DND-41 (cell line): Measurements from ENCODE around the gene ZDHHC18.

Experiments
- ATAC-seq: fragments of 200-7000 bp; cut with Tn5 transposase; 3 replicates; pipeline ENCODE4 v1.9.1; 2021; ENCODE audit warnings: low read depth; ENCODE audit not compliant: insufficient read depth
- DNase-seq: peaks from one replicate; pipeline ENCODE4 v3.0.0-alpha.2; 2020
- H2AFZ ChIP-seq: 2 replicates; pipeline ENCODE4 v1.6.0; 2012; ENCODE audit warnings: low read depth, low read length
- H3K27ac ChIP-seq: 2 replicates; pipeline ENCODE4 v1.5.1; 2012; ENCODE audit warnings: low read length, inconsistent platforms
- H3K27me3 ChIP-seq: fragments of 200-600 bp; sonication (generic); 2 replicates; pipeline ENCODE4 v1.6.0; 2012; ENCODE audit warnings: low read length, mild to moderate bottlenecking, inconsistent platforms; ENCODE audit not compliant: insufficient read depth, poor library complexity
- H3K36me3 ChIP-seq: 2 replicates; pipeline ENCODE4 v1.5.1; 2012; ENCODE audit warnings: low read length, inconsistent platforms; ENCODE audit not compliant: insufficient read depth
- H3K4me1 ChIP-seq: 2 replicates; pipeline ENCODE4 v1.5.1; 2012; ENCODE audit warnings: mild to moderate bottlenecking, low read length; ENCODE audit not compliant: insufficient read depth
- H3K4me2 ChIP-seq: 2 replicates; pipeline ENCODE4 v1.6.0; 2012; ENCODE audit warnings: mild to moderate bottlenecking, moderate library complexity, low read length, inconsistent platforms; ENCODE audit not compliant: insufficient read depth
- H3K4me3 ChIP-seq, 2 experiments: fragments of 200-600 bp in 1 of 2; shearing (Covaris generic) in 1 of 2; 2 replicates each; pipeline ENCODE4 v1.5.1; 2012 to 2016; ENCODE audit warnings: inconsistent platforms in 2 of 2, low read length in 2 of 2, mild to moderate bottlenecking in 2 of 2, low read depth in 1 of 2, moderate library complexity in 1 of 2
- H3K79me2 ChIP-seq: 2 replicates; pipeline ENCODE4 v1.6.0; 2012; ENCODE audit warnings: low read length, inconsistent platforms; ENCODE audit not compliant: insufficient read depth
- H3K9ac ChIP-seq: 2 replicates; pipeline ENCODE4 v1.6.0; 2012; ENCODE audit warnings: low read depth, mild to moderate bottlenecking, inconsistent platforms, low read length, moderate library complexity
- H3K9me3 ChIP-seq: 2 replicates; pipeline ENCODE4 v1.5.1; 2012; ENCODE audit warnings: low read length, moderate library complexity, mild to moderate bottlenecking, inconsistent platforms; ENCODE audit not compliant: insufficient read depth, severe bottlenecking
- H4K20me1 ChIP-seq: 2 replicates; pipeline ENCODE4 v1.6.0; 2012; ENCODE audit warnings: low read length; ENCODE audit not compliant: insufficient read depth
- CTCF ChIP-seq: IDR thresholded peaks from 2 replicates; pipeline ENCODE4 v1.5.1; 2012; ENCODE audit warnings: borderline replicate concordance, low read length, moderate library complexity, mild to moderate bottlenecking; ENCODE audit not compliant: poor library complexity, severe bottlenecking; ENCODE audit errors: extremely low read depth
- EZH2 ChIP-seq: IDR thresholded peaks from 3 replicates; pipeline ENCODE4 v1.6.1; 2012; ENCODE audit warnings: borderline replicate concordance, low read depth, mild to moderate bottlenecking, moderate library complexity, low read length, inconsistent platforms; ENCODE audit not compliant: severe bottlenecking

ZDHHC18 gene

GRCh38 chr1:26824731-26825130 lies 1.8 kb upstream of the ZDHHC18 start:
- no peaks in the 10 kb centered on the region for H3K27me3 ChIP-seq
- H2AFZ ChIP-seq, result 0 out of 2 replicates have a peak overlapping the region, but pooled peaks have one; percentile 36
- DNase-seq, result no peak
- no peak overlapping the region for H3K27ac ChIP-seq
- H3K36me3 ChIP-seq, result peaks cover 7% of the 10 kb centered on the region
- no peak overlapping the region for H3K4me3 ChIP-seq
- TF ChIP-seq EZH2 (no peak), CTCF (no peak)
- peaks cover 36% of the 10 kb centered on the region for H3K4me1 ChIP-seq
- peaks cover 33% of the 10 kb centered on the region for H3K79me2 ChIP-seq
- no peaks in the 10 kb centered on the region for H3K9me3 ChIP-seq
- H3K9ac ChIP-seq, result no peak overlapping the region
- no peak for ATAC-seq
- no peak overlapping the region for H3K4me2 ChIP-seq
- peaks cover 15% of the 10 kb centered on the region; the same call in 1 of the 2 replicates for H4K20me1 ChIP-seq

GRCh38 chr1:26827106-26827604 lies 667 bp downstream of the ZDHHC18 start:
- H3K9me3 ChIP-seq, result no peaks in the 10 kb centered on the region
- peak overlapping the region; percentile 72 for H3K27ac ChIP-seq
- H3K4me1 ChIP-seq, result peaks cover 39% of the 10 kb centered on the region
- DNase-seq (no peak), ATAC-seq (peak; percentile 15; the same call in 1 of the 3 replicates)
- H3K4me3 ChIP-seq, result peak overlapping the region; percentile 85 to 86; a peak in 3 of 4 replicates
- no peaks in the 10 kb centered on the region for H3K27me3 ChIP-seq
- TF ChIP-seq EZH2 (no peak), CTCF (no peak)
- H3K79me2 ChIP-seq, result peaks cover 52% of the 10 kb centered on the region
- peak overlapping the region; percentile 92 for H3K9ac ChIP-seq
- H2AFZ ChIP-seq, result peak overlapping the region; percentile 68
- H3K36me3 ChIP-seq, result peaks cover 22% of the 10 kb centered on the region
- peaks cover 26% of the 10 kb centered on the region for H4K20me1 ChIP-seq
- H3K4me2 ChIP-seq, result peak overlapping the region; percentile 90

GRCh38 chr1:26827663-26828062 lies 1.2 kb downstream of the ZDHHC18 start:
- ATAC-seq, result no peak
- TF ChIP-seq EZH2 (no peak), CTCF (no peak)
- Histone ChIP-seq H3K4me2 (peak overlapping the region; percentile 90), H3K9me3 (no peaks in the 10 kb centered on the region), H3K27ac (peak overlapping the region; percentile 72), H3K4me1 (peaks cover 39% of the 10 kb centered on the region), H3K4me3 (peak overlapping the region; percentile 85 to 86; a peak in 3 of 4 replicates), H3K9ac (peak overlapping the region; percentile 92), H3K27me3 (no peaks in the 10 kb centered on the region), H2AFZ (peak overlapping the region; percentile 68), H3K36me3 (peaks cover 28% of the 10 kb centered on the region), H4K20me1 (peaks cover 31% of the 10 kb centered on the region), H3K79me2 (peaks cover 52% of the 10 kb centered on the region)
- DNase-seq, result no peak
